Right ventricle myocardium inferior (tissue), 1 donor: ENCODE measurements around the gene ABCB6. TPM values are rescaled to one million over a fixed set of nuclear protein-coding genes. Genes with fewer than 3 reads are reported as not detected.

Experiments
- ATAC-seq: fragments of 200-7000 bp; cut with Tn5 transposase; one replicate; pipeline ENCODE4 v1.9.1; 2020; ENCODE audit warnings: mild to moderate bottlenecking, moderate library complexity
- DNase-seq: peaks from one replicate; pipeline ENCODE4 v3.0.0; 2021; ENCODE audit errors: missing footprints
- intact Hi-C: fragments of 100-400 bp; cut with DNase I; formaldehyde crosslinking; loops from one replicate; pipeline ENCODE4 v1.11.0; 2022
- total RNA-seq: library from RNA; stranded (reverse); fragmentation: NEBNext Ultra II Directional; extraction: Animal tissue kit (Norgen Biotek cat#: 25700); gene quantifications from one replicate; pipeline ENCODE4 v1.2.1, GENCODE V29; 2021
- donor health status: DM: no; HTN: yes; CAD: no; lungs with severe emphysema.

Gene ABCB6
- total RNA-seq, 1 donor from 2014 or later = 31.4 TPM

DNA sequence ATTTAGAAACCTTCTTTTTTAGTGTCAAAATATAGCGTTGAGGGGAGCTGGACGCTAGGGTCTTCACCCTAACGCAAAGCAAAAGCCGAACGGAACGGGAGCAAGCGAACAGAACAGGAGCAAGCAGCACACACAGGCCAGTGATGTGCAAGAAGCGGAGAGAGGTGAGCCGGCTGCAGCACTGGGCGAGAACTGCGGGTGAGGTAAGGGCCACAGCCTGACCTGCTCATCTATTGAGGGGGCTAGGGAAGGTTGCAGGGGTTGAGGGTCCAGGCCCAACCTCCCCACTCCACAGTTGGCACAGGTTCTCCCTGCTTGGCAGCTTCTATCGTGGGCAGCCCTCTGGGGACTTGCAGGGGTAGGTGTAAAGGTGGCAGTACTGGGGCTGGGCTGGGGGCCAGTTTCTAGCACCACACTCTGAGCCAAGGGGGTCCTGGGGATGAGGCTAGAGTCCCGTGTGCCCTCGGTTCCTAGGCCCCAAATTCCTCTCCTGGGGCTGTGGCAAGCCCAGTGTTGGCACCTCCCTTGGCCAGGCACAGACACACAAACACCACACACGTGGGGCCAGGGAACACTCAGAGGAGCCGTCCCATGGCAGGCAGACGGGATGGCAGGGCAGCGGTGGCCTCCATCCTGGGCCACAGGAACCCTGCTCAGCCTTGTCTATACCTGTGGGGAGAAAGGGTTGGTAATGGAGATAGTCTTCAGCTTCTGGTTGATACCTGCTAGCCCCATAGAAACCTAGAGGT lies 1.2 kb upstream of the ABCB6 start:
- DNase-seq (no peak), ATAC-seq (no peak)
- intact Hi-C loops = no loop called here

DNA sequence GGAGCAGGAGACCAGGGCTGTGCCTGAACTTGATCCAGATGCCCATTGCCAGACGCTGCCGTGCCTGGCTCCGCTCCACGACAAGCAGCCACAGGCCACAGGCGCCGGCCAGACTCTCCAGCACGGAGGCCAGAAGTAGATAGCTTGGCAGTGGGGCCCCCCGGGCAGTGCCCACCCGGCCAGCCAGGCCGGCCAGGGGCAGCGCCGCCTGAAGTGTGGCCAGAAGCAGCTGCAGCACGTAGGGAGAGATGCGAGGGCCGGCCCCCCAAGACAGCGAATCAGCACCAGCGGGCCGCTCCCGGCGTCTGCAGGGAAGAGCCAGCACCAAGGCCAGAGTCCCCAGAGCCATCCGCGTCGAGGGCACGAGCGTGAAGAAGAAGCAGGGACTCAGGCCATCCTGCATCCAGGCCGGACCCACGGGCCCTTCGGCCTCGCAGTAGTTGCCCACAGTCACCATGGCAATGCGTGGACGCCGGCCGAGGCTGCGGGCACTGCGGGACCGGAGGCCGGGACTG lies 484 bp downstream of the ABCB6 start:
- DNase-seq = peak; percentile 85
- ATAC-seq = peak; percentile 36
- intact Hi-C loops = no loop called here

DNA sequence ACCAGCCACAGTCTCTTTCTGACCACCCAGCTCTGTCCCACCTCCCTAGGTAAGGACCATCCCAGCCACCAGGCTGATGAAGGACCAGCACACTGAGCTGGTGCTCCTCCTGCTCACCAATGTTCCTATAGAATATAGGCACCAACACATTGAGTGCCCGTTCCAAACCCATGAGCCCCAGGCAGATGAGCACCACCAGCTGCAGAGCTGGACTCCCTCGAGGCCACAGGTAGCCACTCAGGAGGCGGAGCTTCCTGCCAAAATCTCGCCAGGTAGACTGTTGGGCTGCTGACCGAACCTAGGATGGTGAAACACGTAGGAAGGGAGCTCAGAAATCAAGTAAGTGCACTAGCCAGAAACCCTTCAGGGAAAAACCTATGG lies 2.2 kb downstream of the ABCB6 start:
- no peak for ATAC-seq
- no peak for DNase-seq
- intact Hi-C loops = no loop called here

DNA sequence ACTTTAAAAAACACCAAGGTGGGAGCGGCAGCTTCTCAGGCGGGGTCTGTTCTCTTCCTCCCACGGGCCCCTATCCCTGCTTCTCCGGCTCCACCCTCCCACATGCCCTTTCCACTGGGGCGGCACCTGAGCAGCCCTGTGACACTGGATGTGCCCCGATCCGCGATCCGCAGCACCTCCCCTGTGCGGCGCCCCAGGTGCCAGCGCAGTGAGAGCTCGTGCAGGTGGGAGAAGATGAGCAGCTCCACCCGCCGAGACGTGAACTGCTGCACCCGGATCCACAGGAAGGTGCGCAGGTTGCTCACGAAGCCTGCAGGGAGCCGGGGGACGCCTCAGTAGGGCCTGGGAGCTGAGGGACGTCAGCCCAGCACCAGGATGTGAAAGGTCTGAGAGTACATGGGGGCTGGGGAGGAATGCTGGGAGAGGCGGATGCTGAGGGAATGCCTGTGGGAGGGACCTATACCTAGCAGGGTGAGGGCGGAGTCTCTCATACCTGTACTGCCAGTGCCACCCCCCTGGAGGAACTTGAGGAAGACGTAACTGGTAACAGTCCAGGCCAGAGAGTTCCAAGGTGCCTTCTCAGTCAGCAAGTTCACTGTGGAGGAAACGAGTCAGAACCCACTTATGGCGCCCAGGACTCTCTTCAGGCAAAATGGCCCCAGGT lies 2.8 kb downstream of the ABCB6 start:
- DNase-seq (no peak), ATAC-seq (no peak)
- intact Hi-C loops = no loop called here

DNA sequence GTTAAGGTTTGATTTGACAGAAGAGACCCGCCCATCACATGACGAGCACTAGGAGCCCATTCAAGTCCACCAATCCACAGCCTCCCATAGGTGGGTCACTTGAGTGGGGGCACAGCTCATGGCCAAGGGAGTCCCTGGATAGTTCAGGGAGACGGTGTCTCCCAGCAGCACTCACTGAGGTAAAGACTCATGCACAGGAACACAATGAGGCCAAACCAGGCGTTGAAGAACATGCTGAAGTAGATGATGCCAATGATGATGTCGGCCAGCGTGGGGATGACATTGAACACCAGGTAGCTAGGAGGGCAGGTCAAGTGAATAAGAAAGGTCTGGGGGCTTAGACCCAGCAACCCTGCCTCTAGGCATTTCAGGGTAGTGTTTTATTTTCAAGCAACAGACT lies 4.0 kb downstream of the ABCB6 start:
- no peak for ATAC-seq
- no peak for DNase-seq
- intact Hi-C loops = no loop called here

GRCh38 chr2:219214141-219214540 lies 4.6 kb downstream of the ABCB6 start:
- no peak for ATAC-seq
- no peak for DNase-seq
- intact Hi-C loops = no loop called here

GRCh38 chr2:219213486-219214071 lies 5.2 kb downstream of the ABCB6 start:
- intact Hi-C loops = no loop called here
- DNase-seq (no peak), ATAC-seq (no peak)

- DNase-seq (no peak), ATAC-seq (no peak)
- intact Hi-C loops = no loop called here
Measured at GRCh38 chr2:219213026-219213415, 5.7 kb downstream of the ABCB6 start.

DNA sequence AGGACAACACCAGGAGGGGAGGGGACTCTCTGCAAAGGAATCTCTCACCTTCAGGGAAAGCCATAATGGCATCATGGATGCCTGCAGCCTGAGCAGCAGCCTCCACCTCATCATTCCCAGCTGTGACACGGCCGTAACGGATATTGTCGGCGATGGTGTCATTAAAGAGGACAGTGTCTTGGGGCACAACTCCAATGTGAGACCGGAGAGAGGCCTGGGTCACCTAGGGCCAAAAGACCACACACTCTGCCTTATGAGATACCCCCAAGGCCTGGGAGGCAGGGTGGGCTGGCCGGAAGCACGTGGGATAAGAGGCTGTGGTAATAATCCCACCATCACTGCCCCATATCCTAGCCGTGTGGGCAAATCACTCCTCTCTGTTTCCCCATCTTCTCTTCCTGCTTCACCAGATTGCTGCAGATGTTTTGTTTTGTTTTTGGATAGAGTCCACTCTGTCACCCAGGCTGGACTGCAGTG lies 7.8 kb downstream of the ABCB6 start:
- intact Hi-C loops = no loop called here
- ATAC-seq (no peak), DNase-seq (no peak)

DNA sequence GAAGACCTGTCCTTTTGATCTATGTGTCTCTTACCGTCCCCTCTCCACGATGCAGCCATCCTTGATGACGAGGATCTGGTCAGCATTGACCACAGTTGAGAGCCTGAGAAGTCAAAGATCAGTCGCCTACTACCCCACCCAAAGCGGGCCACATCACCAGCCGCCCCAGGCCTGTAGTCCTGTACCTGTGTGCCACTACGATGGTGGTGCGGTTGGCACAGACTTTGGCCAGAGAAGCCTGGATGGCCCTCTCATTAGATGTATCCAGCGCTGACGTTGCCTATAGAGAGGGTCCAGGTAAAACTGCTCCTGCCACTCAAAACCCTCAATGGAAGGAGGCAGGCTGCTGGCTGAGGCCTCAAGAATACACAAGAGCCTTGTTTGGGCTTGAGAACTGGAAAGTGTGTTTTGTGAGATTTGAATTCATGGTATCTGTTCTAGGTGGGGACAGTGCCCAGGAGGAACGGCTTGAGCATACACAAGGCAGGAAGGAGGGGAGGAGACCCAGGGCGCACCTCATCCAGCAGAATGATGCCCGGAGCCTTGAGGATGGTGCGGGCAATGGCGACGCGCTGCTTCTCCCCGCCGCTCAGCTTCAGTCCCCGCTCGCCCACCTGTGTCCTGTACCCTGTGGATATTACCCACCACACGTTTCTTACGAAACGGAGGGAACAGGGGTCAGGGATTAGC lies 8.4 kb downstream of the ABCB6 start:
- intact Hi-C loops = no loop called here
- DNase-seq (no peak), ATAC-seq (no peak)

DNA sequence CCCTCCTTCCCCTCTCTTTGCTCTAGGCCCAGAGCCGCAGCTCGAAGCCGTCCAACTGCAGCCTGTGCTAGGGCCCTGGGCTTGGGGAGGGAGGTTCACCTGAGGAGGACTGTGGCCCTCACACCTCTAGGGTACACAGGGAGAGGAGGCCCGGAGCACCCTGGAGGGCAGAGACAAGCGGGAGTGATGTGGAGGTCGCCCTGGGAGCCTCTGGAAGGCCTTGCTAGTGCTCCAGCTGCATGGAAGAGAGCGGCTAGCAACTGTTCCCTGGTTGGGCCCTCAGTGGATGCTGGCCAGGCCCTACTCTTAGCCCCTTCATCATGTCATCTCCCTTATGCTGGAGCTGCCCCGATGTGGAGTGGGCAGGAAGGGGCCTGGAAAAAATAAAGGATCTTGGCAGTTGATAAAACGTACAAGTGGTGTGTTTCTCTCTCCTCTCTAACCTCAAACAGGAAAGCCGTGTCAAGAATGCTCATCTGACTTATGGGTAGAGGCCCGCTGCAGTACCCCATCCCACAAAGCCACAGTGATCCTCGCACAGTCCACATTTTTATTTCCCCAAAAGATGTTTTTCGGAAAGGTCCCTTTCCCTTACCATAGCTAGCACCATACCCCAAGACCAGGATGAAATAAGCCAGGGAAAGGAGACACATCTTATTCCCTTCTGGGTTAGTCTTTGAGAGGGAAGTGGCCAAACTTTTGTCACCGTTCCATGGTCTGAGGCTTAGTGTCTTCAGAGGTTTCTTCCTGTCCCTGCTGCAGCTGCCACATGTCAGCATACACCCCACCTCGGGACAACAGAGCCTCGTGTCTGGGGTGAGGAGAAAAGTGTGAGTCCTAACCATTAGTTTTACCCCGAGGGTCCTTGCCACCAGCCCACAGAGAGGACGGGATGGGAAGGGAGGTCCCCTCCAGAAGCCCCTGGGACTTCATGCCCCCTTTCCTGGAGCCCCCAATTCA lies 9.2 kb downstream of the ABCB6 start:
- intact Hi-C loops = no loop called here
- DNase-seq (no peak), ATAC-seq (no peak)

DNA sequence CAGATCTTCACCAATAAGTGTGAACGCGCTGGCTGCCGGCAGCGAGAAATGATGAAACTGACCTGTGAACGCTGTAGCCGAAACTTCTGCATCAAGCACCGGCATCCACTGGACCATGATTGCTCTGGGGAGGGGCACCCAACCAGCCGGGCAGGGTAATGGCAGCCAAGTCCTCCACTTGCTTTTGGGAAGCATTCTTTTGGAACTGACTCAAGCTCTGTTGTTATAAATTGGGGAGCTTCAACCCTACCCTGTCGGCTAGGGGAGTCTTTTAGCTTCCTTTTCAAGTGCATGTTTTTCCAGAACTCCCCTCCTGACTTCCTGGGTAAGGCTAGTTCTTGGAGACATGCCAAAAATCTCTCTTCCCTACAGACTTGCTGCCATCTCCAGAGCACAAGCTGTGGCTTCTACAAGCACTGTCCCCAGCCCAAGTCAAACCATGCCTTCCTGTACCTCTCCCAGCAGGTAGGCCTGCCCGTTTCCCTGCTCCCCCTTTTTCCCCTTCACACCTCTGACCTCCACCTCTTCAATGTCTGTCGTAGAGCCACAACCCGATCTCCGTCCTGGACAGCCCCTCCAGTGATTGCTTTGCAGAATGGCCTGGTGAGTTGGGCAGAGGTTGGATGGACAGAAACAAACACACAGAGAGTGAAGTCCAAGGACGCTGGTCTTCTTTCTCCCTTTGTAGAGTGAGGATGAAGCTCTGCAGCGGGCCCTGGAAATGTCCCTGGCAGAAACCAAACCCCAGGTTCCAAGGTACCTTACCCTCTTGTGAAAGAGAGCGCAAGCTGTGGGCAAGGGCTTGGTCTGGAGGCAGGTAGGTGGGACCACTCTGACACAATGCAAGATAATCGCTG lies 10.6 kb downstream of the ABCB6 start:
- intact Hi-C loops = loop anchor here (2.0 kb wide), 2 partner anchors 21 to 31 kb away; partner anchors contain the start of genes ANKZF1, ATG9A and CNPPD1
- ATAC-seq (no peak), DNase-seq (no peak)

DNA sequence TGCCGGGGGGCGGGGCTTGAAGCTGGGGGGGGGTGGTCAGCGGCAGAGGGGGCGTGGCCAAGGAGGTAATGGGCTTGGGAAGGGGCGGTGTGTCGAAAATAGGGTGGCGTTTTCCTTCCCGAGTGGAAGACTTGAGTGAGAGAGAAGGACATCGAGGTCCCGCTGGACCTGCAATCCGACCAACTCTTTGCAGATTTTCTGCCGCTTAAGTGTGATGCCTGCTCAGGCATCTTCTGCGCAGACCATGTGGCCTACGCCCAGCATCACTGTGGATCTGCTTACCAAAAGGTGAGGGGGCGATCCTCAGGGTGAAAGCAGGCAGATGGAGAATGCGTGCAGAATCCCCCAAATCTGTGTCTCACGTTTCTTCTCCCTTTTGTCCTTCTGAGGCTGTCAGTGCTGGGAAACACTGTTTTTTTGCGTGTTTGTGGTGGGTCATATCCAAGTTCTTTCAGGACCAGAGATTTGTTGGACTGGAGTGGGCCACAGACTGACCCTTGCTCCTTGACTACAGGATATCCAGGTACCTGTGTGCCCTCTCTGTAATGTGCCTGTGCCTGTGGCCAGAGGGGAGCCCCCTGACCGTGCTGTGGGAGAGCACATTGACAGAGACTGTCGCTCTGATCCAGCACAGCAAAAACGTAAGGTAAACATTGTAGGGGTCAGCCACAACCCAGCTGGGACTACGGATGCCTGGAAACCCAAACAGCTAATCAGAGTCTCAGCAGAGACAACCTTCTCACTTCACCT lies 11.4 kb downstream of the ABCB6 start:
- DNase-seq (no peak), ATAC-seq (peak; percentile 11)
- intact Hi-C loops = loop anchor here (2.0 kb wide), 2 partner anchors 21 to 31 kb away; partner anchors contain the start of genes ANKZF1, ATG9A and CNPPD1

GRCh38 chr2:219206328-219207133 lies 12.2 kb downstream of the ABCB6 start, which contains the start of gene ZFAND2B:
TSS of gene ZFAND2B (plus strand) at chr2:219206782. CDS start at chr2:219206988, 206 bp downstream.
- intact Hi-C loops = loop anchor here (1.0 to 2.0 kb wide), 3 partner anchors 22 to 73 kb away; partner anchors contain the start of genes ANKZF1, ATG9A, CNPPD1 and DNAJB2
- ATAC-seq (peak; percentile 98), DNase-seq (peak; percentile 98)

- intact Hi-C loops = loop anchor here (1.0 to 2.0 kb wide), 3 partner anchors 23 to 73 kb away; partner anchors contain the start of genes ANKZF1, ATG9A, CNPPD1 and DNAJB2
- no peak for DNase-seq
- no peak for ATAC-seq
Measured at GRCh38 chr2:219205981-219206327, 12.8 kb downstream of the ABCB6 start.

- no peak for DNase-seq
- intact Hi-C loops = no loop called here
- ATAC-seq = no peak
Measured at GRCh38 chr2:219205165-219205538, 13.6 kb downstream of the ABCB6 start.
